Suprapubic skin (tissue), 4 donors: ENCODE data around the gene SLC9A8.

Experiments
- EP300 ChIP-seq: sonication (generic); formaldehyde crosslinking; IDR thresholded peaks from one replicate; pipeline ENCODE4 v1.6.1; 2017; ENCODE audit warnings: antibody characterized with exemption
- POLR2A ChIP-seq, 2 donors: fragments of 450-650 bp; IDR thresholded peaks; one replicate each; pipeline ENCODE4 v1.6.1; 2017; ENCODE audit warnings: antibody characterized with exemption in 2 of 2, mild to moderate bottlenecking in 2 of 2, moderate library complexity in 2 of 2
- POLR2AphosphoS5 ChIP-seq, 3 donors: sonication (generic); formaldehyde crosslinking; IDR thresholded peaks; one replicate each; pipeline ENCODE4 v1.6.1; 2017; ENCODE audit warnings: antibody characterized with exemption in 3 of 3
- TF ChIP-seq, protein P1 (sequence below), 2 donors: fragments of 200-600 bp in 1 of 2; fragments of 450-650 bp in 1 of 2; sonication (generic) in 1 of 2; IDR thresholded peaks; one replicate each; pipeline ENCODE4 v1.5.1; 2016 to 2019; ENCODE audit warnings: antibody characterized with exemption in 2 of 2, mild to moderate bottlenecking in 1 of 2, moderate library complexity in 1 of 2

- TF ChIP-seq POLR2A (IDR thresholded peaks at IDR 0.05) (no peak), EP300 (no peak), POLR2AphosphoS5 (IDR thresholded peaks at IDR 0.05) (no peak)
- TF ChIP-seq, protein P1, sequence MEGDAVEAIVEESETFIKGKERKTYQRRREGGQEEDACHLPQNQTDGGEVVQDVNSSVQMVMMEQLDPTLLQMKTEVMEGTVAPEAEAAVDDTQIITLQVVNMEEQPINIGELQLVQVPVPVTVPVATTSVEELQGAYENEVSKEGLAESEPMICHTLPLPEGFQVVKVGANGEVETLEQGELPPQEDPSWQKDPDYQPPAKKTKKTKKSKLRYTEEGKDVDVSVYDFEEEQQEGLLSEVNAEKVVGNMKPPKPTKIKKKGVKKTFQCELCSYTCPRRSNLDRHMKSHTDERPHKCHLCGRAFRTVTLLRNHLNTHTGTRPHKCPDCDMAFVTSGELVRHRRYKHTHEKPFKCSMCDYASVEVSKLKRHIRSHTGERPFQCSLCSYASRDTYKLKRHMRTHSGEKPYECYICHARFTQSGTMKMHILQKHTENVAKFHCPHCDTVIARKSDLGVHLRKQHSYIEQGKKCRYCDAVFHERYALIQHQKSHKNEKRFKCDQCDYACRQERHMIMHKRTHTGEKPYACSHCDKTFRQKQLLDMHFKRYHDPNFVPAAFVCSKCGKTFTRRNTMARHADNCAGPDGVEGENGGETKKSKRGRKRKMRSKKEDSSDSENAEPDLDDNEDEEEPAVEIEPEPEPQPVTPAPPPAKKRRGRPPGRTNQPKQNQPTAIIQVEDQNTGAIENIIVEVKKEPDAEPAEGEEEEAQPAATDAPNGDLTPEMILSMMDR (IDR thresholded peaks at IDR 0.05) = no peak
Observed at GRCh38 chr20:49803418-49803817, 9.2 kb upstream of the SLC9A8 start.
